RWPE1 (cell line): ENCODE data around the gene NNMT.
A peak's percentile ranks its signal among the peaks of the same experiment; 100 is the strongest.

Experiments used
- CTCF ChIA-PET: fragments of 350-600 bp; sonication (Branson Sonifier 250); formaldehyde crosslinking; extraction: SDS; loops from one replicate; lab custom pipeline; 2021; lab: Yijun Ruan, JAX
- POLR2A ChIA-PET: fragments of 400-600 bp; formaldehyde crosslinking; extraction: SDS; loops from one replicate; lab custom pipeline; 2020; ENCODE audit warnings: antibody characterized with exemption; ENCODE audit not compliant: low non-redundant PET; lab: Yijun Ruan, JAX
- DNase-seq: peaks from one replicate; pipeline ENCODE4 v3.0.0; 2012; ENCODE audit warnings: low spot score
- H3K27ac ChIP-seq: fragments of 450-650 bp; 2 replicates; pipeline ENCODE4 v1.5.1; 2017
- CTCF ChIP-seq: fragments of 450-650 bp; conservative IDR thresholded peaks from 2 replicates; pipeline ENCODE4 v1.5.1; 2017; ENCODE audit warnings: low read depth, mild to moderate bottlenecking

Gene NNMT

GRCh38 chr11:114353443-114353842 lies 57.2 kb downstream of the NNMT start:
- ChIA-PET POLR2A (no interaction called here), CTCF (no interaction called here)
- H3K27ac ChIP-seq, result no peak overlapping the region
- no peak for TF ChIP-seq CTCF
- DNase-seq, result no peak

DNA sequence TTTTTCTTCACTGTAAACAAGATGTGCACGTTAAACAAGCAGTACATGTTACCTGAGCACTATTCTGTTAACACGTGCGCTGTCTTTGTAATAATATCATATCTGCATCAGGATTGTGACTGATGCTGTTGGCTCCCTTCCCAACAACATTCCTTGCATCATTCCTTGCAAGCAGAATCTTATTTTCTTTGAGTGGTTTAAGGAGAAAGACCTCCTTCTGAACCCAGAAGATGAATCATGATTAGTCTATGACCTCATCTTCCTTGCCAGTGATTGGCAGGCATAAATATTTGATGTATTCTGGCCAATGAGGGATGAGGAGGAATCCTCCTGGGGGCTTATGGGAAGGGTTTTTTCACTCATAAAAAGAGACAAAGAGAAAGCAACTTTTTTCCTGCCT lies 57.9 kb downstream of the NNMT start:
- TF ChIP-seq CTCF, result no peak
- ChIA-PET POLR2A (no interaction called here), CTCF (no interaction called here)
- H3K27ac ChIP-seq, result no peak overlapping the region
- peak; percentile 86 for DNase-seq

DNA sequence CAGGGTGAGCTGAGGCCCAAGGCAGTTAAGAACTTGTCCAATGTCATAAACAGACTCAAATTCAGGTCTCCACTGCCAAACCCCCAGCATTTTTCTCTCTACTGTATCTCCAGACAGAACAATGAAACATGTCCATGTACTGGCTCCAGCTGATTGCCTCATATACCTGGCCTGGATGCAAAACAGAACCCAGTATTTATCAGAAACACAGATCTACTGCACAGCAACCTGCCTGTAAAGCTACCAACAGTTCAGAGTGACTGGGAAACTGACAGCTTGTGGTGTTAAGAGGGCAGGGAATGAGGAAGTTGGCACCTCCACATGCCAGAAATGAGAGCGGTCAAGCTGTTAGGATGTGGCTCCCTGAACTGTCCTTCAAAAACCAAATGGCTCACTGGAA lies 62.5 kb downstream of the NNMT start:
- ChIA-PET CTCF (interaction anchor here (0.7 kb wide), 1 partner anchor 46 kb away, joined by 3 read pairs; no protein-coding TSS in a partner anchor), POLR2A (no interaction called here)
- no peak for DNase-seq
- no peak overlapping the region for H3K27ac ChIP-seq
- TF ChIP-seq CTCF, result no peak

- POLR2A ChIA-PET, result no interaction called here
- no peak for DNase-seq
- H3K27ac ChIP-seq, result no peak overlapping the region
- no peak for TF ChIP-seq CTCF
- CTCF ChIA-PET, result interaction anchor here (0.7 kb wide), 1 partner anchor 46 kb away, joined by 3 read pairs; no protein-coding TSS in a partner anchor
These were observed 63.1 kb downstream of the NNMT start for GRCh38 chr11:114359342-114359741.

DNA sequence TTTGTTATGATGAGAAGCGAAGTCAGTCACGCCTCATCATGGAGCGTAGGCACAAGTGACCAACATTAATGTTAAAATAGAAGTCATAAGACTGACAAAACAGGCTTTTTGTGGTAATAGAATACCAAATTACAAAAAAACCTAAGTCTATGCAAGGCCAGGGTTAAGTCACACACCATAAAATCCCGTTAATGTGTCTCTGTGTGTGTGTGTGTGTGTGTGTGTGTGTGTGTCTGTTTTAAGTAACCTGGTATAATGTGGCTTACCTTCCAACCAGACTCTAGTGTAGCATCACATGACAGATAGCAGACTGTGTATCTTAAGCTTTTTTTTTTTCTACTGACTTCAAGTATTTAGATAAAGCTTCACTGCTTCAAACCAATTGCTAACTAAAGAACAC lies 66.1 kb downstream of the NNMT start:
- no peak overlapping the region for H3K27ac ChIP-seq
- DNase-seq, result no peak
- TF ChIP-seq CTCF, result no peak
- ChIA-PET POLR2A (no interaction called here), CTCF (no interaction called here)

DNA sequence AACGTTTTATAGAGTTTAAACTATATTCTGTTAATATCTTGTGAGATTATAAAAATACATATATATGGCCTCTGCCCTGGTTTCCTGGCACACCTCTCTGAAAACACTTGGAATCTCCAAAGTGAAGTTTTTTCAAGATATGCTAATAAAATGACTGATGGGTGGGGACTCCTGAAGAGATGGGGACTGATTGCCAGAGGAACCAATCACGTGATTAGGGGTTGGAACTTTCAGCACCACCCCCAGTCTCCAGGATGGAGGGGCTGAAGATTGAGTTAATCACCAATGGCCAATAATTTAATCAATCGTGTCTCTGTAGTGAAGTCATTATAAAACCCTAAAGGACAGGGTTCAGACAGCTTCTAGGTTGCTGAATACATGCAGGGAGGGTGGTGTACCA lies 66.8 kb downstream of the NNMT start:
- POLR2A ChIA-PET, result no interaction called here
- CTCF ChIA-PET, result no interaction called here
- no peak overlapping the region for H3K27ac ChIP-seq
- no peak for TF ChIP-seq CTCF
- DNase-seq, result no peak
